HepG2 (cell line): ENCODE results near the gene TPD52L2. TPM values are rescaled to one million over a fixed set of nuclear protein-coding genes. Genes with fewer than 3 reads are reported as not detected.
A peak's percentile ranks its signal among the peaks of the same experiment; 100 is the strongest.

Source experiments
- ARHGAP35 ChIP-seq: sonication (generic); formaldehyde crosslinking; IDR thresholded peaks from 2 replicates; pipeline ENCODE4 v1.9.0; 2022; ENCODE audit warnings: mild to moderate bottlenecking, inconsistent platforms, moderate library complexity, missing genetic modification reagents, borderline replicate concordance
- ASH2L ChIP-seq: fragments of 300-600, 200-600 bp; sonication (generic); IDR thresholded peaks from 2 replicates; pipeline ENCODE4 v1.7.0; 2017; ENCODE audit warnings: low read depth, mild to moderate bottlenecking, moderate library complexity, mixed read lengths, low read length; ENCODE audit not compliant: insufficient read length
- BCL3 ChIP-seq: sonication (generic); formaldehyde crosslinking; IDR thresholded peaks from 2 replicates; pipeline ENCODE4 v1.5.1; 2020; ENCODE audit warnings: mild to moderate bottlenecking, missing genetic modification reagents, moderate library complexity
- CHCHD3 ChIP-seq: sonication (generic); formaldehyde crosslinking; IDR thresholded peaks from 2 replicates; pipeline ENCODE4 v1.8.0; 2022; ENCODE audit warnings: mild to moderate bottlenecking, missing genetic modification reagents, moderate library complexity
- HNRNPK ChIP-seq: fragments of 200-400 bp; formaldehyde crosslinking; IDR thresholded peaks from 2 replicates; pipeline ENCODE4 v1.6.1; 2018; ENCODE audit warnings: low read length, low read depth, moderate library complexity, mild to moderate bottlenecking; ENCODE audit not compliant: poor library complexity, severe bottlenecking
- HNRNPLL ChIP-seq: fragments of 200-400 bp; formaldehyde crosslinking; IDR thresholded peaks from 2 replicates; pipeline ENCODE4 v1.6.1; 2017; ENCODE audit warnings: mild to moderate bottlenecking, low read depth, low read length; ENCODE audit not compliant: poor library complexity, severe bottlenecking
- MTA1 ChIP-seq: sonication (generic); formaldehyde crosslinking; IDR thresholded peaks from 2 replicates; pipeline ENCODE4 v1.4.0; 2020; ENCODE audit warnings: missing genetic modification reagents, mild to moderate bottlenecking, borderline replicate concordance
- MZF1 ChIP-seq: sonication (generic); formaldehyde crosslinking; IDR thresholded peaks from 2 replicates; pipeline ENCODE4 v1.8.1; 2023; ENCODE audit warnings: mild to moderate bottlenecking, missing genetic modification reagents, borderline replicate concordance
- RXRA ChIP-seq: sonication (generic); formaldehyde crosslinking; IDR thresholded peaks from 2 replicates; pipeline ENCODE4 v1.5.1; 2020; ENCODE audit warnings: missing genetic modification reagents
- SKI ChIP-seq: fragments of 450-650 bp; IDR thresholded peaks from one replicate; pipeline ENCODE4 v1.6.1; 2018; ENCODE audit warnings: mild to moderate bottlenecking; ENCODE audit not compliant: partially characterized antibody
- SRF ChIP-seq: IDR thresholded peaks from 2 replicates; pipeline ENCODE4 v1.6.1; 2011; ENCODE audit warnings: mild to moderate bottlenecking, low read depth, low read length, moderate library complexity
- TARDBP ChIP-seq: sonication (generic); formaldehyde crosslinking; IDR thresholded peaks from 2 replicates; pipeline ENCODE4 v1.8.0; 2022; ENCODE audit warnings: mild to moderate bottlenecking, missing genetic modification reagents
- TBP ChIP-seq: sonication (generic); formaldehyde crosslinking; IDR thresholded peaks from 2 replicates; pipeline ENCODE4 v1.5.0; 2020; ENCODE audit warnings: missing genetic modification reagents
- TBX2 ChIP-seq: sonication (generic); formaldehyde crosslinking; IDR thresholded peaks from 2 replicates; pipeline ENCODE4 v1.5.0; 2020; ENCODE audit warnings: missing genetic modification reagents, mild to moderate bottlenecking, borderline replicate concordance
- TIGD3 ChIP-seq: sonication (generic); formaldehyde crosslinking; IDR thresholded peaks from 2 replicates; pipeline ENCODE4 v1.5.1; 2020; ENCODE audit warnings: mild to moderate bottlenecking, missing genetic modification reagents, borderline replicate concordance
- ZFP36 ChIP-seq: fragments of 150-350 bp; IDR thresholded peaks from 2 replicates; pipeline ENCODE4 v1.6.1; 2018; ENCODE audit warnings: borderline replicate concordance, low read length, low read depth; ENCODE audit not compliant: partially characterized antibody
- ZNF121 ChIP-seq: sonication (generic); formaldehyde crosslinking; IDR thresholded peaks from 2 replicates; pipeline ENCODE4 v1.5.0; 2020; ENCODE audit warnings: mild to moderate bottlenecking, missing genetic modification reagents
- ZNF20 ChIP-seq: sonication (generic); formaldehyde crosslinking; IDR thresholded peaks from 2 replicates; pipeline ENCODE4 v1.4.0; 2020; ENCODE audit warnings: mild to moderate bottlenecking, moderate library complexity, missing genetic modification reagents
- ZNF687 ChIP-seq: sonication (generic); formaldehyde crosslinking; IDR thresholded peaks from 2 replicates; pipeline ENCODE4 v1.5.1; 2020; ENCODE audit warnings: mild to moderate bottlenecking, missing genetic modification reagents, moderate library complexity
- ZNF879 ChIP-seq: sonication (generic); formaldehyde crosslinking; IDR thresholded peaks from 2 replicates; pipeline ENCODE4 v1.8.1; 2023; ENCODE audit warnings: missing genetic modification reagents
- ZSCAN25 ChIP-seq: sonication (generic); formaldehyde crosslinking; IDR thresholded peaks from 2 replicates; pipeline ENCODE4 v1.8.0; 2022; ENCODE audit warnings: mild to moderate bottlenecking, missing genetic modification reagents
- polyA plus RNA-seq, 8 experiments: library from polyadenylated mRNA; depleted of rRNA in 3 of 8; stranded (reverse) in 7 of 8; unstranded in 1 of 8; fragments of >200 nt; fragmentation: Illumina TruSeq in 4 of 8; extraction: Trizol in 4 of 8; gene quantifications; 2 replicates each; pipeline versions ENCODE4 v1.2.1 to v1.2.3, GENCODE V29; 2011 to 2016; ENCODE audit warnings: low read depth in 4 of 8, missing spikeins in 1 of 8, mixed read lengths in 1 of 8; ENCODE audit not compliant: insufficient read depth in 1 of 8
- total RNA-seq, 5 experiments: library from RNA; depleted of rRNA; stranded (reverse); fragments of >200 nt; fragmentation: Illumina TruSeq; extraction: Trizol; gene quantifications; 2 replicates each; pipeline ENCODE4 v1.2.3, GENCODE V29; 2016; ENCODE audit warnings: low read depth in 1 of 5

TPD52L2 gene
- total and polyA plus RNA-seq, 2 of the 13 experiments (the other 11 are each of a cell fraction or from before 2014, with no cell fraction given), result 156 to 184 TPM

- TF ChIP-seq ZNF20 (CRISPR knock-in tag) (no peak), SKI (no peak), ZNF687 (CRISPR knock-in tag) (peak; percentile 2), RXRA (peak; percentile 8; the same call in 1 of the 2 replicates), ARHGAP35 (CRISPR knock-in tag) (peak; percentile 80; the same call in 1 of the 2 replicates), TIGD3 (CRISPR knock-in tag) (no peak), TBP (no peak), ZFP36 (no peak), HNRNPLL (peak; percentile 15), TARDBP (CRISPR knock-in tag) (0 out of 2 replicates have a peak, but pooled peaks have one; percentile 45), CHCHD3 (CRISPR knock-in tag) (0 out of 2 replicates have a peak, but pooled peaks have one; percentile 56), ZNF121 (CRISPR knock-in tag) (peak; percentile 47; the same call in 1 of the 2 replicates), MZF1 (no peak), HNRNPK (peak; percentile 2), SRF (no peak), ASH2L (no peak), ZNF879 (CRISPR knock-in tag) (0 out of 2 replicates have a peak, but pooled peaks have one; percentile 19), BCL3 (no peak), ZSCAN25 (CRISPR knock-in tag) (peak; percentile 82), MTA1 (CRISPR knock-in tag) (peak; percentile 40; the same call in 1 of the 2 replicates), TBX2 (CRISPR knock-in tag) (peak; percentile 15)
Measured at GRCh38 chr20:63855363-63856097, 9.5 kb upstream of the TPD52L2 start (continued).
